Kidney epithelial cell (primary cell): ENCODE measurements around the gene CYLD. TPM values are rescaled to one million over a fixed set of nuclear protein-coding genes. Genes with fewer than 3 reads are reported as not detected.

ENCODE experiments used
- DNase-seq: peaks from one replicate; pipeline ENCODE4 v3.0.0-alpha.2; 2010; ENCODE audit warnings: low read depth
- H3K27me3 ChIP-seq: 2 replicates; pipeline ENCODE4 v1.6.0; 2011; ENCODE audit warnings: low read length; ENCODE audit not compliant: control insufficient read depth, insufficient read depth
- H3K36me3 ChIP-seq: 2 replicates; pipeline ENCODE4 v1.5.1; 2011; ENCODE audit warnings: low read length; ENCODE audit not compliant: control insufficient read depth, insufficient read depth
- H3K4me3 ChIP-seq: 2 replicates; pipeline ENCODE4 v1.5.1; 2011; ENCODE audit warnings: low read depth, mild to moderate bottlenecking, control low read depth, low read length
- total RNA-seq: library from RNA; depleted of rRNA; stranded (reverse); fragments of >200 nt; gene quantifications from 2 replicates; pipeline ENCODE4 v1.2.3, GENCODE V29; 2015
- TF ChIP-seq, protein P1 (sequence below): IDR thresholded peaks from 2 replicates; pipeline ENCODE4 v1.5.1; 2011; ENCODE audit warnings: mild to moderate bottlenecking, moderate library complexity, low read length, control low read depth, inconsistent platforms; ENCODE audit not compliant: insufficient read depth, poor library complexity, severe bottlenecking

CYLD gene
- total RNA-seq, 1 donor from 2014 or later, result 21.5 TPM

DNA sequence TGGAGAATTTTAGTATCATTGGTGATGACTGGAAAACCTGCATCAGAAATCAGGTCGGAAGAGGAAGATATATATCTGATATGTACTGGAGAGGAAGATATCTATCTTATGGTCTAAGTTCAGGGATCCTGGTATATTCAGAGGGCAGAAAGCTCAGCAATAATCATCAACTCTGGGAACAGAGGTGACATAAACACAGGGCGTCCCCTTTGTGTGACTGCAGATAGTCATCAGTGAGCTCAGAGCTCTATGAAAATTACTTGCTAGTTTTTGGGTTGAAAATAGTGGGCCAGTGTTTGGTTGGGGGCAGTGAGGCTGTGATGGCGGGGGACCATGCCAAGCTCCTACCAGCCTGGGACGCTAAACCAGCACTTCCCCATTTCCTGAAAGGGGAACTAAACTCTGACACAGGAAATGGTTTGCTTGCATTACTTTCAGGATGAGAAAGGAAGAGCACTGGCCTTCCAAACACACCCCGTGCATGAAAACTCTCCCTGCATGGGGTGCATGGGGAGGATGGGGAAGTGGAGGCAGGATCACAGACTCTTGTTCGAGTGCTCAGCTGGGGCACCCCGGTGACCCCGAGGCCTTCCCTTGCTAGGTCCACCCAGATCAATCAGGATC, 32.7 kb upstream of the CYLD start:
- peaks cover 2% of the 10 kb centered on the region for H3K27me3 ChIP-seq
- DNase-seq, result no peak
- H3K36me3 ChIP-seq, result no peaks in the 10 kb centered on the region
- TF ChIP-seq, protein P1, sequence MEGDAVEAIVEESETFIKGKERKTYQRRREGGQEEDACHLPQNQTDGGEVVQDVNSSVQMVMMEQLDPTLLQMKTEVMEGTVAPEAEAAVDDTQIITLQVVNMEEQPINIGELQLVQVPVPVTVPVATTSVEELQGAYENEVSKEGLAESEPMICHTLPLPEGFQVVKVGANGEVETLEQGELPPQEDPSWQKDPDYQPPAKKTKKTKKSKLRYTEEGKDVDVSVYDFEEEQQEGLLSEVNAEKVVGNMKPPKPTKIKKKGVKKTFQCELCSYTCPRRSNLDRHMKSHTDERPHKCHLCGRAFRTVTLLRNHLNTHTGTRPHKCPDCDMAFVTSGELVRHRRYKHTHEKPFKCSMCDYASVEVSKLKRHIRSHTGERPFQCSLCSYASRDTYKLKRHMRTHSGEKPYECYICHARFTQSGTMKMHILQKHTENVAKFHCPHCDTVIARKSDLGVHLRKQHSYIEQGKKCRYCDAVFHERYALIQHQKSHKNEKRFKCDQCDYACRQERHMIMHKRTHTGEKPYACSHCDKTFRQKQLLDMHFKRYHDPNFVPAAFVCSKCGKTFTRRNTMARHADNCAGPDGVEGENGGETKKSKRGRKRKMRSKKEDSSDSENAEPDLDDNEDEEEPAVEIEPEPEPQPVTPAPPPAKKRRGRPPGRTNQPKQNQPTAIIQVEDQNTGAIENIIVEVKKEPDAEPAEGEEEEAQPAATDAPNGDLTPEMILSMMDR, result no peak
- H3K4me3 ChIP-seq, result no peak overlapping the region

DNA sequence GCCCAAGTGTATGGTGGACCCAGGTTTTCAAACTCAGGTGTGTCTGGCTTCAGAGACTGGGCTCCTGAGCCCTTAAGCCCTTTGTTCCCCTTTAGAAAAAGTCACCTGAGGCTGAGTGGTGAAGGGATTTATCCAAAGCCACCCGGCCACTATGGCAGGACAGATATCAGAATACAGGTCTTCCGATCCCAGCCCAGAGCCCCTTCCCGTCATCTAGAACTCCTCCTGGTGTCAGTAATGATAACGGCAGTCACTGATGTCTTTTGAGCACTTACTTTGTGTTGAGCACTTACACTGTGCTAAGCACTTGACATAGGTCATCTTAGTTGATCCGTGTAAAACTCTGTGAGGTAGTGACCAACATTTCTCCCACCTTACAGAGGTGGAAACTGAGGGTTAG, 31.9 kb upstream of the CYLD start:
- DNase-seq, result no peak
- Histone ChIP-seq H3K4me3 (no peak overlapping the region), H3K27me3 (peaks cover 2% of the 10 kb centered on the region), H3K36me3 (no peaks in the 10 kb centered on the region)
- TF ChIP-seq, protein P1, result no peak

DNA sequence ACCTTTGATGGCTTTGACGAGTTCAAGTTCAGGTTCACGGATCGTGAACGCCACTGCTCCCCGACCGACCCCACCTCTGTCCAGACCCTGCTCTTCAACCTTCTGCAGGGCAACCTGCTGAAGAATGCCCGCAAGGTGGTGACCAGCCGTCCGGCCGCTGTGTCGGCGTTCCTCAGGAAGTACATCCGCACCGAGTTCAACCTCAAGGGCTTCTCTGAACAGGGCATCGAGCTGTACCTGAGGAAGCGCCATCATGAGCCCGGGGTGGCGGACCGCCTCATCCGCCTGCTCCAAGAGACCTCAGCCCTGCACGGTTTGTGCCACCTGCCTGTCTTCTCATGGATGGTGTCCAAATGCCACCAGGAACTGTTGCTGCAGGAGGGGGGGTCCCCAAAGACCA, 30.8 kb upstream of the CYLD start:
- H3K27me3 ChIP-seq, result no peaks in the 10 kb centered on the region
- DNase-seq, result no peak
- H3K36me3 ChIP-seq, result no peaks in the 10 kb centered on the region
- TF ChIP-seq, protein P1, result no peak
- no peak overlapping the region for H3K4me3 ChIP-seq

DNA sequence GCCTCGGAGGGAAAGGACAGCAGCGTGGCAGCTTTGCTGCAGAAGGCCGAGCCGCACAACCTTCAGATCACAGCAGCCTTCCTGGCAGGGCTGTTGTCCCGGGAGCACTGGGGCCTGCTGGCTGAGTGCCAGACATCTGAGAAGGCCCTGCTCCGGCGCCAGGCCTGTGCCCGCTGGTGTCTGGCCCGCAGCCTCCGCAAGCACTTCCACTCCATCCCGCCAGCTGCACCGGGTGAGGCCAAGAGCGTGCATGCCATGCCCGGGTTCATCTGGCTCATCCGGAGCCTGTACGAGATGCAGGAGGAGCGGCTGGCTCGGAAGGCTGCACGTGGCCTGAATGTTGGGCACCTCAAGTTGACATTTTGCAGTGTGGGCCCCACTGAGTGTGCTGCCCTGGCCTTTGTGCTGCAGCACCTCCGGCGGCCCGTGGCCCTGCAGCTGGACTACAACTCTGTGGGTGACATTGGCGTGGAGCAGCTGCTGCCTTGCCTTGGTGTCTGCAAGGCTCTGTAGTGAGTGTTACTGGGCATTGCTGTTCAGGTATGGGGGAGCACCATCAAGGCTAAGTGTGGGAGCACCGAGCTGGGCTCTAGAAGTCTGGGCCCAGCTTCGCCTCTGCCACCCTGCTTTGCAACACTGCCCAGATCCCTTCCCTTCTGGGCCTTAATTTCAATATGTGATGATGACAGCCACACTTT, 29.9 kb upstream of the CYLD start:
- no peak overlapping the region for H3K4me3 ChIP-seq
- TF ChIP-seq, protein P1, result no peak
- no peaks in the 10 kb centered on the region for H3K36me3 ChIP-seq
- DNase-seq, result no peak
- no peaks in the 10 kb centered on the region for H3K27me3 ChIP-seq

DNA sequence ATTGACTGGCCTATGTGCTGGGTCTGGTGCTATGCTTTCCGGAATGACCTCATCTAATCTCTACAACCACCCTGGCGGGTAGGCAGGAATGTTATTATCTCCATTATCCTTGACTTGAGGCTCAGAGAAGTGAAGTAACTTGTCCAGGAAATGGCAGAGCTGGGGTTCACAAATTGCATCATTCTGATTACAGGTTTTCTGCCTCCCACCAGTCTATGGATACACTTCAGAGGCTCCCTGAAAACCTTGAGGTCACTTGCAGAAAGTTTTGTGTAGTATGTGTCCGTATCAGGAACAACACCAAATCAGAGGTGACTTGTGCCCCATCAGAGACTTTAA, 29.4 kb upstream of the CYLD start:
- Histone ChIP-seq H3K27me3 (no peaks in the 10 kb centered on the region), H3K36me3 (no peaks in the 10 kb centered on the region), H3K4me3 (no peak overlapping the region)
- TF ChIP-seq, protein P1, result no peak
- DNase-seq, result no peak

DNA sequence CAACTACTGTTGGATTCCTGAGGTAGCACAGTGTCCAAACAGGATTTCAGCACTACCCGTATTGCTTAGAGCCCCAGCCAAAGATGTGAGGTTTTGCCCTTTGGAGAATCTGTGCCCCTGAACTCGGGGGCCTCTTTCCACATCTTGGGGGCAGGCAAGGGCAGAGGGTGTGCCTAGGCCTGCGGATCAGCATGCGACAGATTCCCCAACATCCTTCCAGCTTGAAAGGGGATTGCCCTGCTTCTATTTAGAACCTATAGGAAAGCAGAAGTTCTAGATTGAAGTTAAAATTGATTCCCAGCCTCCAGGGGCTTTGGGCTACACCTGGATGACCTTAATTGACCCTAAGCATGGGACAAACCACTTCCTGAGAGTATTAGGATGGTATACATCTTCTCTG, 28.9 kb upstream of the CYLD start:
- no peaks in the 10 kb centered on the region for H3K27me3 ChIP-seq
- H3K36me3 ChIP-seq, result no peaks in the 10 kb centered on the region
- no peak overlapping the region for H3K4me3 ChIP-seq
- no peak for DNase-seq
- TF ChIP-seq, protein P1, result no peak
